GM19455 (cell line): ENCODE data around the gene KRT40.
"Not testable (repeated sequence)": the region's sequence is repeated elsewhere in the genome, so short reads cannot be mapped to it uniquely, and the experiment has no call there.

Source experiments
- ATAC-seq: cut with Tn5 transposase; IDR thresholded peaks from one replicate; pipeline ENCODE4 v1.9.1; 2021; ENCODE audit not compliant: unreplicated experiment

KRT40 gene

GRCh38 chr17:40984226-40984625 is at the start of gene KRT40:
KRT40 (minus strand) TSS chr17:40984326; CDS start chr17:40984273, 53 bp downstream.
- ATAC-seq = no peak

GRCh38 chr17:41029633-41030245 is 45.6 kb upstream of the KRT40 start, which contains the start of gene KRTAP1-4:
KRTAP1-4 (minus strand) TSS chr17:41030195; CDS start chr17:41030078, 117 bp downstream.
- no peak for ATAC-seq

DNA sequence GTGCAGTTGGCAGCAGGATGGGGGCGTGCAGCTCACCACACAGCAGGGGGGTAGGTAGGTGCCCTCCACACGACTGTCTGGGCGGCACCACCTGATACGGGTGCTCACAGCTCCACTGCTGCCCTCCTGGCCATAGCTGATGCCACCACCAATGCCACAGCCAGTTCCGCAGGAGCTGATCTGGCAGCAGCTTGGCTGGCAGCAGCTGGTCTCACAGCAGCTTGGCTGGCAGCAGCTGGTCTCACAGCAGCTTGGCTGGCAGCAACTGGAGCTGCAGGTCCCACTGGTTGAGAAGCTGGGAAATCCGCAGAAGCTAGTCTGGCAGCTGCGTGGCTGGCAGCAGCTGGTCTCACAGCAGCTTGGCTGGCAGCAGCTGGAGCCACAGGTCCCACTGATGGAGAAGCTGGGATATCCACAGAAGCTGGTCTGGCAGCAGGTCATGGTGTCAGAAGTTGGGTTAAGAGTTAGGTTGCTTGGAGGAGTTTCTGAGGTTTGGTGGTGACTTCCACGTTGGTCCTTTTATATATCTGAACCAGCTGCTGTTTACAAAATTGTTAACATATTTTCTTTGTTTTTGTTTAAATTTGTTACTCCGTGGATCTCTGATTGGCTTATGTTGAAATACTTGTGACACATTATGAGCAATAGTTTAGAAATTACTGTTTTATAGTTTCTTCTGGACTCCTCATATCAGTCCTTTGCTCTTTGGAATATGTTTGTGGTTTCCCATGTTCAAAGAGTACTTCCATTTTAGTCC is 42.8 kb upstream of the KRT40 start, which contains the start of gene KRTAP1-5:
TSS of gene KRTAP1-5 (minus strand) at position 494 of the 757 bp plus-strand sequence. CDS start at position 441, 53 bp downstream.
- ATAC-seq = no peak

GRCh38 chr17:41024697-41025096 is 40.6 kb upstream of the KRT40 start:
- ATAC-seq = no peak

DNA sequence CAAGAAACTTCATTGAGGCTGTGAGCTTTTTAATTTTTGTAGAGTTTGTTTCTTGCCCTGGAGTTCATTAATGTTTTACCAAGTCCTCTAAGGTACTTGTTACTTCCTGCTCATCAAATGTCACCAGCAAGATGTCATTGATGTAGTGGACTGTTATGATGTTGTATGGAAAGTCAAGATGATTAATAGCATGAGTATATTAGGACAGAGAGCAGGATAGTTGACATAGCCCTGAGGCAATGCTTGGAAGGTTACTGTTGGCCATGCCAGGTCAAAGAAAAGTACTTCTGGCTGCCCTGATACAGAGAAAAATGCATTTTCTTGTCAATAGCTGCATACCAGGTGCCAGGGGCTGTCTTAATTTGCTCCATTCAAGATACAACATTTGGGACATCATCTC is 36.2 kb upstream of the KRT40 start:
- ATAC-seq = no peak

DNA sequence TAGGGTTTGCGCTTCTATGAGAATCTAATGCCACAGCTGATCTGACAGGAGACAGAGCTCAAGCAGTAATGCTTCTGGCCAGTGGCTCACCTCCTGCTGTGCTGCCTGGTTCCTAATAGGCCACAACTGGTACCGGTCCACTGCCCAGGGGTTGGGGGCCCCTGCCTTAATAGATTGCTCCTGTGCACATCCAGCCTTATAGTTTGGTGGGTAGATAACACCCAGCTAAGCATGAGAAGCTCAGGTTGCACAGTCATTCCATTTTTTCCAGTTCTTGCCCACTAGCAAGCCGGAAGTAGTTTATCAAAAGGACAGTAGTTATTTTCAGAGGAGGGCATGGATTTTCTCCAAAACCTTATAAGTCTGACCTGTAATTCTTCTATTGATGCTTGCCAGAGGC is 35.3 kb upstream of the KRT40 start:
- ATAC-seq = no peak

DNA sequence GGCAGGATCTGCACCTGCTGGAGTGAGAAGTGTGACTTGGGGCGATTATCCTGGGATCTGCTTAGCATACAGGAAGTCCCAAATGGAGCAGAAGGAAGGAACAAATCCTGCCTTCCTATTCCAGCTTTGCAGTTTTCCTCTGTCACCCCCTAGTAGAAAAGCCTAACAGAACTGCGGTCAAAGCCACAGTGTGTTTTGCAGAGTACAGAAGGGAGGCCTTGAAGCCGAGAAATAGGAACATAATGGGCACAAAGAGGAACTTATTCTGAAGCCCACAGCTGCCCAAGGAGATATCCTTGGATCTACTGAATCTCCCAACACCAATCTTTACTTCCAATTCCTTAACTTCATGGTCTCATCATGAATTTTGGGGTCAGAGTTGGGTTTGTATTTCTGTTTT is 34.4 kb upstream of the KRT40 start:
- ATAC-seq = no peak

GRCh38 chr17:41016578-41017215 is 32.6 kb upstream of the KRT40 start:
- ATAC-seq = no peak

DNA sequence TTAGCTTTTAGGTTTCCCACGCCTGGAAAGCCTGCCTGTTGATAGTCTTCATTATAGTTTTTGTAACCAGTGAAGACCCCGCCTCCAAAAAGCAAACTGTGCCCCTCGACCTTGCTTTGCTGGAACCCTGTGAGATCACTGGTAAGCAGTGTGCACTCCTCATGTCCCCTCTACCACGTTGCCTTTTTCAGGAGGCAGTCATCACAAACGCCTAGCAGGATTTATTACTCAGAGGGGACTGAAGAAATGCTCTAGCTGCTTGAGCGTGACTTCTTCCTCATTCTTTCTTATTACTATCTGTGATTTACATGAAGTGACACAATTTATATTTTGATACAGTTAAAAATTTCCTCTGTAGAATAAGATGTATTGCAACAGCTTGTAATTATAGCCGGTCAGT is 31.3 kb upstream of the KRT40 start:
- ATAC-seq = no peak

- ATAC-seq = no peak
These were observed 29.5 kb upstream of the KRT40 start for GRCh38 chr17:41013606-41014005.

DNA sequence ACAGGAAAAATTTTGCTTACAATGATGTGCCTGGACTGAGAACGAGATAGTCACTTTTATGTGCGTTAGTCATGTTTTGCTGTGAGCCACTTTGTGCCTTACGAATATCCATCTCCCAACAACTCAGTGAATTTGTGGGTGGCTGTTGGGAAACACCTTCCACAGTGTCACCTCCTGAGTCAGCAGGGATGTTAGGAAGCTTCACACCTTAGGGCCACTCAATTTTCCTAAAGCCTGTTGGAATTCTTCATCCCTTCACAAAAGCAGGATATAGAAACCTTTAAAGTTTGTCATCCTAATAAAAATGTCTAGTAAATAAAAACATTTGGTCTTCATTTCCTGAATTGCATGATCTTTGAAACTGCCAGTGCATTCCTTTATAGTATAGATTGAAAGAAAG is 29.1 kb upstream of the KRT40 start:
- ATAC-seq = no peak

- no peak for ATAC-seq
These were observed 28.4 kb upstream of the KRT40 start for GRCh38 chr17:41012326-41013120.

DNA sequence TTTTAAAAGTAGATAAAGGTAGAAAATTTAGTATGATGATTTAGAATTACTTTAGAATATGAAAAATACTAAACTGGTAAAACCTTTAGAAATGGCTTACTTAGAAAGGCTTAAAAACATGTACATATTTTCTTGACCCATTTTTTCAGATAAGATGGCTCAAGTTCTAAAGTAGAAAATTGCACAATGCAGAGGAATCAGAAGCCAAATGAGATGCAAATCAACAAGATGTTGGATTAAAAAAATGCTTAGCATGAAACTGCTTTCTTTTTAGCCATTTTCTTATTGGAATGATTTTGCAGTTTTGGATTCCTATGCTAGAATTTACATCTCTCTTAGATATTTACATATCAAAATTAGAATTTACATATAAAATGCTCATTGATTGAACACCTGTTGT is 26.3 kb upstream of the KRT40 start:
- no peak for ATAC-seq

DNA sequence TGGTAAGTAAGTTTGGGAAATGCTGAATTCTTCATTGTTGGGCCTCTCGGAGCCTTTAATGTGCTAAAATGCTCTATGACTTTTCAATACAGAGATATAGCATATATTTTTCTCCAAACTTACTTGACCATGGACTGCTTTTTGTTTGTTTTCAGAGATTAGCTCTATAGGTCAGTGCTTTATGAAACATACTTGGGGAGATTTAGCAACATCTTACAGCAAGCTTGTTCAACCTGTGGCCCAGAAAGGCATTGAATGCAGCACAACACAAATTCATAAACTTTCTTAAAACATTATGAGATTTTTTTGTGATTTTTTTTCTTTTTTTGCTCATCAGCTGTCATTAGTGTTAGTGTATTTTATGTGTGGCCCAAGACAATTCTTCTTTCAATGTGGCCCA is 25.8 kb upstream of the KRT40 start:
- no peak for ATAC-seq

DNA sequence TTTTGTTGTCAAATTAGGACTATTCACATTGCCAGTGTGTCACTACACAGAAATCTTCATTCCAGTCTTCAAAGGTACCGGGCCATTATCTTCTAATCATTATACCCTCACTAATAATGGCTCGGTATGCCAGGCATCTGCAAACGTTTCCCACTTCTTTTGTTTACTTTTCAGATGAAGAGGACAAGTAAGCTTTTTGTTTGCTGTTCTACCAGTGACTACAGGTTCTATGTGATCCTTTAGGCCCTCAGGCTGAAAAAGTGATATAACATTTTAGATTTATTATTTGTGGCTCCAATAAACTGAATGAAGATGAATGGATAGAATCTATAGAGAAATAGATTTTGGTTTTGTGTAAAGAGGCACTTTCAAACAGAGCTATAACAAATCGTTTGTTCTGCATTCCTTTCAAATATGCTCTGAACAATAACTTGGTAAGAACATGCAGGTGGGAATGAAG is 25.2 kb upstream of the KRT40 start:
- ATAC-seq = no peak

GRCh38 chr17:41008811-41009210 is 24.7 kb upstream of the KRT40 start, which contains the start of gene KRTAP3-1:
KRTAP3-1 (minus strand) TSS chr17:41009128; CDS start chr17:41009074, 54 bp downstream.
- no peak for ATAC-seq

- no peak for ATAC-seq
These were observed 20.3 kb upstream of the KRT40 start for GRCh38 chr17:41004397-41004796.

DNA sequence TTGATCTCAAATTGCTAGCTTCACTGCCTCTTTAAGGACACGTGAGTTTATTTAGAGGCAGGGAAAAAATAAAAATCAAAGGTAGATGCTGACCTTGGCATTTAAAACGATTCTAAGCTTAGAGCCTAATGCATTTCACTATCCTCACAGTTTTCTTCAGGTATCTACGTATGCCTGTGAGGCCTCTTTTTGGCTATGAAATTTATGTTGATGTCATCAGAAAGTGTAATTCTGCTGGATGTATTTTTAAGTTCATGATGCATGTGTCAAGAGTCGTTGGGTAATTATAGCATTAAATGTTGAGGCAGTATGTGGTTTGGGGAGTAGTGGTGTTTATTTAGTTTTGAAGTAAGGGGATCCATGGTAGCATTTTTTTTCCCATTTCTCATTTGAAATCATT is 19.8 kb upstream of the KRT40 start:
- no peak for ATAC-seq

GRCh38 chr17:41002814-41003213 is 18.7 kb upstream of the KRT40 start:
- no peak for ATAC-seq

DNA sequence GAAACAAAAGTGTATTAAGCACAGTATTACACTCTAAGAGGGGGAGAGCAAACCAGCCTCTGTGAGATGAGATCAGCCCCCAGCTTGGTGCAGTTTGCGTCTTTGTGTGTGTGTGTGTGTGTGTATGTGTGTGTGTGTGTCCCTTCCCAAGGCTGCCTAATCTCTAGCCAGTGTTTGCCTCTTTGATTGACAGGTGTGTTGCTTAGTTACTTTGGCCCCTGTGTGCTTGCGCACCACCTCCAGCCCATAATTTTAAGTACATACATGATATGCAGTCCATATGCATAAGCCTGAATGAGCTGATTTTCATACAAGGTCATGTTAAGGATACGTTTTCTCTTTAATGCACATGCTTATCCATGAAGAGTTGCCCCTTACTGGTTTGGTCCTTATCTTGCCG is 17.7 kb upstream of the KRT40 start:
- no peak for ATAC-seq

DNA sequence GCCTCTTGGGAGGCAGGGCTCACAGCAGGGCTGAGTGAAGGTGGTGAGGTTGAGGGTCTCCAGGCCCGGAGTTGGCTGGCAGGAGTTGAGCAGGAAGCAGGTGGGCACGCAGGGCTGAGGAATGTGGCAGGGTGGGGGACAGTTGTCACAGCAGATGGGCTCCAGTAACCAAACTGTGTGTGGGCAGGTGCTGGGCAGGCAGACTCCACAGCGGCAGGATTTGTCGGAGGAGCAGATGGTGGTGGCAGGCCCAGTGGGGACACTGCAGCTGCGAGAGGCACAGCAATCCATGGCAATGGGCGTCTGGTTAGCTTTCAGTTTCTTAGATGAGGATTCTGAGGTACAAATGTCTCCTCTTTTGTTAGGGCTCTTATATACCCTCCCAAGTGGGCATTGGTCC is 15.4 kb upstream of the KRT40 start, which contains the start of gene KRTAP3-2:
TSS of gene KRTAP3-2 (minus strand) at position 344 of the 400 bp plus-strand sequence. CDS start at position 291, 53 bp downstream.
- ATAC-seq = not testable (repeated sequence)
